GM19193 (cell line): ENCODE measurements around the gene SNTG2.

Source experiments
- POLR2A ChIP-seq: IDR thresholded peaks from 4 replicates; pipeline ENCODE4 v1.6.1; 2011; ENCODE audit not compliant: insufficient read depth, insufficient read length; ENCODE audit errors: extremely low read depth

Gene SNTG2

DNA sequence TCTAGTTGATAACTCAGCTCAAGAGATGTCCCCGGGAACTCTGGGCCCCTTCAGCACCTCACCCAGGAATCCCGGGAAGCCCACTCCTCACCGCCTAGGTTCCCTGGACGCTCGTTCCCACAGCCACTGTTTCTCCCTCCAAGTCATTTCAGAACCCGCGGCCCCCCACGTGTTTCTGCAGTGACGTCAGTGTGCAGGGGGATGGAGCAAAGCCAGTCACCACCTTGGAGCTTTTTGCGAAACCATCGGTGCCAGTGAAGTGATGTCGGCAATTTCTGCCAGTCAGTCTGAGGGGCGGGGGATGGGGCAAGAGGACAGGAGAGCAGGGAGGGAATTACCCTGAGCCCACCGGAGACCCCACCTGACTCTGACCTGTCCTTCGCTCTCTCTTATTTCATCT lies 119.2 kb downstream of the SNTG2 start:
- TF ChIP-seq POLR2A = no peak

DNA sequence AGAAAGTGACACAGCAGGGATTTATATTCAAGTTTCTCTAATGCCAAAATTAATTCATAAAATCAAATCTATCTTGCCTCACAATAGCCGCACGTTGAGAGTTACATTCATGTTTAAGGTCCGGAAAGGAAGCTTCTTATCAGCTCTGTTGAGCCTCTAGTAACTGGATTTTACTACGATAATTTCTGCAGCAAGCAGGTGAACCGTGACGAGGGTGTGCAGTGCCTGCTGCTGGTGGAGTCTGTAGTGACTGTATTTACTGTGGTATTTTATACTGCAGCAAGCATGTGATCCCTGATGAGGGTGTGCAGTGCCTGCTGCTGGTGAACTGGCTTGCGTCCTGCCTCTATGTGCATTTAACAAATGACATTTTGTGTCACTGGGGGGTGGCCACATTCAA lies 120.0 kb downstream of the SNTG2 start:
- no peak for TF ChIP-seq POLR2A

DNA sequence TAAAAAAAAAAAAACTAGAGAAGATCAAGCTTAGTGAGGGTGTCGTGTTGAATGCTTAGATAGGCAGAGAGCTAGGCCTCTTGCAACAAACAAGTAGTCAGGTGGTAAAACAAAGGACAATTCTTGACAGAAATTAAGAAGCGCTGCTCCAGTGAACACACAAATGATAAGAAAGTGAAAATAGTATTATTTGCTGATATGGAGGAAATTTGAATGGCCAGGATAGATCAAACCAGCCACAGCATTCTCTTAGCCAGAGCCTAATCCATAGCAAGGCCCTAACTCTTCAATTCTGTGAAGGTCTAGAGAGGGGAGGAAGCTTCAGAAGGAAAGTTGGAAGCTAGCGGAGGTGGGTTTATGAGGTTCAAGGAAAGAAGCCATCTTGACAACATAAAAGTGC lies 121.0 kb downstream of the SNTG2 start:
- no peak for TF ChIP-seq POLR2A

DNA sequence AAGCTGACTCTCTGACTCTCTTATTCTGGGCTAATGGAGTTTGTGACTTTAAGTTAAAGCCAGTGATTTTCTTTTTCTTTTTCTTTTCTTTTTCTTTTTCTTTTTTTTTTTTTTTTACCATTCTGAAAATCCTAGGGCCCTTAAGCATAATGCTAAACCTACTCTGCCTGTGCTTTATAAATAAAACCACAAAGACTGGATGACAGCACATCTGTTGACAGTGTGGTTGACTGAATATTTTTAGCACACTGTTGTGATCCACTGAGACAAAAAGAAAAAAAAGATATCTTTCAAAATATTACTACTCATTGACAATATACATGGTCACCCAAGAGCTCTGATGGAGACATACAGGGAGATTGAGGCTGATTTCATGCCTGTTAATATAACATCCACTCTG lies 121.6 kb downstream of the SNTG2 start:
- TF ChIP-seq POLR2A = no peak

DNA sequence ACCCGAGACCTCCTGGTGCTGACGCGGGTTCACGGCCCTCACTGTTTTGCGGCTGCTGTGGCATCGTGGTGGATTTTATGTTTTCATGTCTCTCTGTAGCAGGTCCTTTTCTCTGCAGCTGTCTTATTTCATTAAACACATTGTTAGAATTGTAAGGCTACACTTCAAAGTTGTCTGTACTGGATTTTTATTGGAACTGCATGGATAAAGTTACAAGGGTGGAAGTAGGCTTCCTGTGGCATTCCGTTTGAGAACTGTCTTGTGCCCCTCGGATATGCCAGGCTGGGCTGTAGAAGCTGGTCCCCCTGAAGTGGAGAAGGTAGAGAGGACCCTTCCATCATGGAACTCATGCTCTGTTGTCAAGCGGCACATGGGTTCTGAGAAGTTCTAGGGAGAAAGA lies 127.3 kb downstream of the SNTG2 start:
- no peak for TF ChIP-seq POLR2A

DNA sequence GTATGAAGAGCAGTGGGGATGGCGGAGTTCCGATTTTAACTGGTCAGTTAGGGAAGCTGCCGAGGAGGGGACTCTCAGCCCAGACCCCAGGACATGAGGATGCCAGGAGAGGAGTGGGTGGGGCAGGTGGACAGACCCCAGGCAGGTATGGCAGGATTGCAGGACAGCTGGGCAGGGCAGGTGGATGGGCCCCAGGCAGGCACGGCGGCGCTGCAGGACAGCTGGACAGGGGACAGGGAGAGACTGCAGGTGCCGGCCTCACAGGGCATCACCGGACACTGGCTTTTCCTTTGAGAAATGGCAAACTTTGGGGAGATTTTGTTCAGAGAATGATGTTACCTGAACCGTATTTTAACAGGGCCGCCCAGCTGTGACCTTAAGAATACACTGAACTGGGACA lies 127.7 kb downstream of the SNTG2 start:
- no peak for TF ChIP-seq POLR2A

DNA sequence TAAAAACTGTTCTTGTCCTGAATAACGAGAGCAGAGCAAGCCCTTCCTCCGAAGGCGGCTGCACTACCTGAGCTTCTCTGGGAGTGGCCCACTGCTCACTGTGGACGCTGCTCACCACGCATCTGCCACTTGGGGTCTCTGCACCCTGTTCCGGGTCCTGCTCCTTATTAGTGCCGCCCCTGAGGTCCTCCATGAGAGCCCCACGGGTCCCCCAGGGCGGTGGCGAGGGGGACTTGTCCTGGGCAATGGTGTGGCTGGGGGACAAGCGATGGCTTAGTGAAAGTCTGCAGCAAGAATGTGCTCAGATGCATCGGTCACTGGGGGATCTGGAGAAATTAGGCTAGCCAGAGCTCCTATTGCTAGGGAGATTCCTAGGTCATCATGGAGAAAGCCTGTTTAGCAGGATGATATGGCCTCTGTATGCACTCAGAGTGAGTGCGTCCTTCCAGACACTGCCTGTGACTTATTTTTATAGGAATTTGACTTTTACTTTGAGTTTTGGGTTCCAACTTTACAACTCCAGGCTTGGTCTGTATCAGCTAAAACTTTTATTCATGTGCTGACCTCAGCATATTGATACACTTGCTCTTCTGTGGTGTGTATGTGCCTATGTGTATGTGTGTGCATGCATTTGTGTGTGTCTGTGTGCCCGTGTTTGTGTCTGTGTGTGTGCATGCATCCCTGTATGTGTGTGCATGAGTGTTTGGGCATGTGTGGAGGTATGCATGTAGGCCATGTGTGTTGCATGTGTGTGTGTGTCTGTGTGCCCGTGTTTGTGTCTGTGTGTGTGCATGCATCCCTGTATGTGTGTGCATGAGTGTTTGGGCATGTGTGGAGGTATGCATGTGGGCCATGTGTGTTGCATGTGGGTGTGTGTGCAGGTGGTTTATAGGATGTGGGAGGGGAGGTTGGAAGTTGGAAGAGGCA lies 129.5 kb downstream of the SNTG2 start:
- TF ChIP-seq POLR2A = no peak

DNA sequence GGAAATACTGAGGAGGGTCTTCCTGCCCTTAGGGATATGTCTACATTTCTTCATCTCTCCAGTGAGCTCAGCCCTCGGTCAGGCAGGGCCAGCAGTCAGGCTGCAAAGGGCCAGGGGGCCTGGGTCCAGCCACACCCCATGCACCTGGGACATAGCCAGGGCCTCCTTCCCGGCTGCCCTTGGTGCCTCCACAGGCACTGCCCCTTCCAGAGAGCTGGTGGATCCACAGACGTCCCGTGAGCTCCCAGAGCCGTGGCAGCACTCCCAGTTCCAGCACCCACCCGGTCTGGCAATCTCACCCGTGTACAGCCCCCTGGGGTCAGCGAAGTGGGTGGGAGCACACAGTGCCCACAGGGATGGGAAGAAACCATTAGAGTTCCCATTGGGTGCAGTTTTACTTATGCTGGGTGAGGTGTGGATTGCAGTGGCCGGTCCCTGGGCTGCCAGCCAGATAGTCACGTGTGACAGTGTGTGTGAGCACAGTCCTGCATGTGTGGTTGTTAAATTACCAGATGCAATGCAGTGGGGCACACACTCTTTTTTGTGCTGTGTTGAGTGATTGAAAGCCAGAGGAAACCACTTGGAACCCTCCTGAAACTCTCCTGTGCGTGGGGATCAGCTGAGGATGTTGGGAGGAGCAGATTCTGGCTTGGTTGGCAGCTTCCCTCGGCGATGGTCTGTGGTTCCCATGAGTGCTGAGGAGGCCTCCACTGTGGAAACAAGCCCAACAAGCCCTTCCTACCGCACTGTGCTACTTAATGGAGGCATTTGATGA lies 131.0 kb downstream of the SNTG2 start:
- no peak for TF ChIP-seq POLR2A

DNA sequence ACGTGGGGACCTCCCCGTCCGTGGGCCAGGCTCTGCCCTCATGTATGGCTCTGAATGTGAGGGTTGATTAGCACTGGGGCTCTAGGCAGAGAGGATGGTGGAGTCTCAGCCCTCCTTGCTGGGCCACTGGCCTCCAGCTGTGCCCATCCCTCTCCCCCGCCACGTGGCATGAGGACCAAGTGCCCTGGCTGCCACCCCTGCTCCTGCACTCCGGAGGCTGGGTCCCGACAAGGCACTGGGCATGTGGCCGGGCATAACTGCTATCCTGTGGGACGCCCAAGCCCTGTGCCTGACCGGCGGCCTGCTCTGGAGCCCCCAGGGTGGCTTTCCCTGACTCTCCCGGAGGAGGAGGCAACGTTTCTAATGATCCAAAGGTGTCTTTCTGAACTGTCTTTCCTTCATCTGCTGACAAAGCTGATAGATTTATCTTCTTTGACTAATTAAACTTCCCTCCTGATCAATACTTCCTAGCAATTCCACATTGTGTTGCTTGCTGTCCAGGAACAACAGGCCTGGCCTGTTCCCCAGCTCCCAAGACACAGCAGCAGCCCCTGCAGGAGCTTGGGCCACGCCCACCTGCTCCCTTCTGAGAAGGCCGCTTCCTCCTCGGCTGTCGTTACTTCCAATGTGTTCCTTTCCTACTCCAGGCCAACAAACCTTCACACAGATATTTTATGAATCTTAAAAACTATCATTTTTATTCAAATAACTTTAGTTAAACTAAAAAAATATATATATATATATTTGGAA lies 132.0 kb downstream of the SNTG2 start:
- no peak for TF ChIP-seq POLR2A

DNA sequence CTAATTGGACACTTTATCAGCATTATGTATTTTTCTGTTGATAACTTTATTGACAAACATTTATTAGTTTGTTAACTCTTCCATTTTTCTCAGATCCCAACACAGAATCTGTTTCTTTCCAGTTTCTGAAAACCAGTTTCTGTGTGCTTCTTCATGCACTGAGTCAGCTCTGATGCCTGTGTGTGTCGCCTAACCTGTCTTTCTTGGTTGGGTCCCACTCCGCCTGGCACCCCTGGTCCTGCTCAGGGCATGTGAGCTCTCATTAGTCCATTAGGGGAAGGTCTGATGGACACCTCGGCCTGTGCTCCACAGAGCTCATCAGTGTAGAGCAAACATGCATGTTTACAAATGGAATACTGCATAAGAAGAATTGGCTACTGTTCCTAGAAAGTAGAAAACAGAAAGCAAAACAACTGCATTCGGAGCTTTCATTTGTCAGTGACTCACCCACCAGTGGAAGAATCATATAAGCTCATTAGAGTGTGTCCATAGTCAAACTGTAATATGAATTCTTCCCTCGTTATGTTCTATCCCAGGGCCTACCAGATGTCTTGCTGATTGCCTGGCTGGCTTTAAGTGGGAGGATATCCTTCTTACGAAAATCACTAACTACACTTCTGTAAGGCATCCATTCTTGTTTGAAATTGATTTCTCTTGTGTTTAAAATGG lies 137.7 kb downstream of the SNTG2 start:
- TF ChIP-seq POLR2A = no peak

DNA sequence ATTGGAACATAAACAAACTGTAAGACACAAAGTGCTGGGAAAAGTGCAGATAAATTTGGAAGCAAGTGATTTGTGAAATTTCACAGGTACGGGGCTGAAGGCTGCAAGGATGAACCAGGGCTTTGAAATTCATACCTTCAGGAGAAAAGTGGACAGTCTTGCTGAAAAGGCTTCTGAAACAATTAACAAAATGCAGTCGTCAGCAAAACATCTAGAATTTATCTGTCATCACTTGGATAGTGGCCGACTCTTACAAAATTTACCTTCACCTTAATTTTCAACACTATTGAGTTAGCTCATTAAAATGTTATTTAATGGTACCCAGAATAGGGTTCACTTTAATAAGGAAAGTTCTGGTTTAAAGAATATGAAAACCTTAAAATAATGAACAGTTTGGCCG lies 138.3 kb downstream of the SNTG2 start:
- TF ChIP-seq POLR2A = no peak

DNA sequence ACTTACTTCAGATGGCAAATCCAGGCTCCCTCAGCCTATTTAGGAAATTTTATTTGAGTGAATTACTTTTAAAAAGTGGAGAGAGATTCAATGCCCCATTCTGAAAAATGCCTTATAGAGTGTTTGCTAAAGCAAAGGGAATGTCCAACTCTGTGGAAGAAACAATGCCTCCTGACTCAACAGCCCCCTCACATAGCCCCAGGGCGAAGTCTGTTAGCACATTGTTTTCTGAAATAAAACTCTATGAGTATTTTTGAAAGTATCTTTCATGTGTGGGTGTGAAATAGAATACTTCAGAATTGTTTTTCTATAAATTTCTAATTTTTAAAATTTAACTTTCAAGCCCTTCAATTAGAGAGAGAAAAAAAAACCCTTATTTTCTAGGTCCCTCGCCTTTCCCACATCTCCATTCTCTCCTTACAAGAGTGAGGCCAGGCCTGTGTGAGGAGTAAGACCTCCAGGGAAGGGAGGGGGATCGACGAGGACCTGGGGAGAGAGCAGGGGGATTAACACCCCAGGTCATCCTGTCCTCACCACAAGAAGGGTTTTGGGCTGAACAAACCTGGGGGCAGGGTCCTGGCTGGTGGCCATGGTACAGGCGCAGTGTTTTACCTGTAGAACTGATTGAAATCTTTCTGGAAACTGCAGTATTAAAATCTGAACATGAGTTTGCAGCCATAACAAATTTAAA lies 141.4 kb downstream of the SNTG2 start:
- no peak for TF ChIP-seq POLR2A

DNA sequence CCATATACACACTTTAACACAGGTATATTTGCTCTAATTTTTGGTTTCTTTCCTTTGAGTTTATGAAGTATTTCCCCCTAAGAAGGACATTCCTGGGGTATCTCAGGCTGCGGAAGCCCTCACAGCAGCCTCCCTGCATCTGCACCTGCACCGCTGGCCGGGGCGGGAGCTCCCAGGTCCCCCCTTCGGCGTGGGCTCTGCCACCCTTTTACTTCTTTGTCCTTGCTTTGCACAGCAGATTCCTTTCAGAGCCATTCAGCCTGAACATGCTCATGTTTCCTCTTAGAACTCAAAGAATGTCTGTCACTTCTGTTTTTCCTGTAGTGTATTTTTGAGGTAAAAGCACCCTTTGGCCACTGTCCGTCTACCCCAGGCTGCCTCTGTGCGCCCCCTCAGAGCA lies 146.5 kb downstream of the SNTG2 start:
- no peak for TF ChIP-seq POLR2A

DNA sequence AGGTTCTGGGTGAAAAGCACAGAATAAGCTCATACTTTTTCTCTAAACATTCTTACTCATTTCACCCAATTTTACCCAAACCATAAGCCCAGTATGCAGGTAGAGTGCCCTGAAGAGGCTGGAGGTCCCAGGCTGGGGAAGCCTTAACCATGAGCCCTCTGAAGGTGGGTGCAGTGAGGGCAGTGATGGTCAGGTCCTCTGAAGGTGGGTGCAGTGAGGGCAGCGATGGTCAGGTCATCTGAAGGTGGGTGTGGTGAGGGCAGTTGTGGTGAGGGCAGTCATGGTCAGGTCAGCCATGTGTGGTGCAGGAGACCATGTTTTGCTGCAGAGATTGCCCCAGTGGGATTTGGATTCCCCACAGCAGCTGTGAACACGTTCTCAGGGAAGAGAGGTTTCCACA lies 148.8 kb downstream of the SNTG2 start:
- TF ChIP-seq POLR2A = no peak
